ENCODE data around the gene IL1A. TPM values are rescaled to one million over a fixed set of nuclear protein-coding genes. Genes with fewer than 3 reads are reported as not detected.

The IL1A gene
- total and polyA plus RNA-seq, 9 of the 15 experiments (the other 6 are each of a cell fraction or from before 2014, with no cell fraction given) = 0.03 to 0.27 (median 0.14) TPM; not detected in 2

DNA sequence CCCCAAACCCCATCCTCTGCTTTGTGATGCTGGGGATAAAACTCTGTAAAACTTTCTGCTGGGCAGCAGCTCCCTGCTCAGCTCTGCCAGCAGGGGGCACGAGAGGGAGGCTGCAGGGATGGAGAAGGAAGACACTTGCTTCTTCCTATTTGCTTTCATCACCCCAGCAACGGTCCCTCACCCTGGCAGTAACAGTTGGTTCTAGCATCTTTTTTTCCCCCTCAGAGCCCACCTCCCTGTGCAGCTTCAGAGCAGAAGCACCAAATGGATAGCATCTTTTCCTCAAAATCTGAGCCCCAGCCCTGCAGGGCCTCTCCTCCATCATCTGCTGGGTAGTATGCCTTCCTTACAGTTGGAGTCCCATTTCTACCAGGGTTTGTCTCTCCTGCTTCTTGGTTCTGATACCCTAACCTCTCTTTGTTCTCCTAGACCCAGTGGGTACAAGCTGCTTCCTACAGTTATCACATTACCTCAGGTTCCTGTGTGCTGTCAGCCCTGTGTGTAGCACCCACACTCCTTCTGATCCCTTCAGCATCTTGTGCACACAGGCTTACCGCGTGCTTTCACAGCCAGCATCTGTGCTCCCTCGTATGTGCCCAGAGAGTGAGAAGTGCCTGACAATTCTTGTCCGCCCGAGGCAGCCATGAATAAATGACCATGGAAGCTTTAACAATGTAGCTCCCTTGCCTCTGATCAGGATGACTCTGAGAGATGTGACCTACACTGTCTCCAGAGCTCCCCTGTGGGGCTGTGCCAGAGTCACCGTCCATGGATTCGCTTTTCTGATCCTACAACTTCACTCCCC, 34.3 kb downstream of the IL1A start:
- Histone ChIP-seq H3K4me2 (ENCODE audit: insufficient read depth, low read length) (no peak overlapping the region), H3K79me2 (ENCODE audit: control insufficient read depth, insufficient read depth, low read length) (peaks cover 9% of the 10 kb centered on the region; the same call in 2 of the 3 replicates), H3K9ac (ENCODE audit: insufficient read depth in 1 of 2, low read depth in 2 of 2, low read length in 2 of 2) (no peak overlapping the region), H3K4me3 (no peak overlapping the region), H3K4me1 (replicated peaks in 1 of 2; ENCODE audit: control insufficient read depth in 2 of 2, insufficient read depth in 2 of 2, low read length in 2 of 2) (no peaks in the 10 kb centered on the region; a peak in 1 of 5 replicates), H3K27me3 (ENCODE audit: control insufficient read depth in 2 of 2, insufficient read depth in 2 of 2, low read length in 2 of 2) (no peaks in the 10 kb centered on the region), H4K20me1 (replicated peaks; ENCODE audit: control insufficient read depth, insufficient read depth, low read length) (no peaks in the 10 kb centered on the region), H2AFZ (ENCODE audit: low read depth, low read length) (no peak overlapping the region), H3K9me1 (ENCODE audit: control insufficient read depth, insufficient read depth, low read length) (no peaks in the 10 kb centered on the region), H3K9me3 (replicated peaks; ENCODE audit: control insufficient read depth, insufficient read depth, low read depth, low read length) (peaks cover 2% of the 10 kb centered on the region; the same call in 1 of the 2 replicates), H3K27ac (ENCODE audit: extremely low read depth, low read depth, low read length) (no peak overlapping the region), H3K36me3 (ENCODE audit: control insufficient read depth, insufficient read depth, low read length) (peaks cover 80% of the 10 kb centered on the region)
- POLR2A ChIA-PET = interaction anchor here (0.6 to 2.6 kb wide), 11 partner anchors 11 to 209 kb away, joined by 3 to 13 read pairs (median 3); partner anchors contain the start of gene IL1B
- ATAC-seq (peak; percentile 93), DNase-seq (ENCODE audit: extremely low read depth in 1 of 4, low spot score in 3 of 4) (peak; percentile 63 to 82 (median 74)), FAIRE-seq (peak; percentile 89)
- intact Hi-C loops (cut with micrococcal nuclease) (loop anchor here (1.0 to 5.0 kb wide), 4 partner anchors 82 to 191 kb away; no protein-coding TSS in a partner anchor), in situ Hi-C loops (cut with MboI) (loop anchor here (5.0 kb wide), 1 partner anchor 127 kb away; no protein-coding TSS in a partner anchor)
- WGBS (ENCODE audit: insufficient coverage, low coverage, missing lambda C conversion rate) = 69% methylated on average over 9 of the region's 9 CpGs
- BruUV-seq (replicated peaks) = no TSS peak
- CTCF ChIA-PET (ENCODE audit: low intra/inter-chr PET ratio) = interaction anchor here (1.0 to 4.4 kb wide), 5 partner anchors 26 to 209 kb away, joined by 3 to 46 read pairs (median 9); no protein-coding TSS in a partner anchor
- TF ChIP-seq FOXJ2 (tag; IDR thresholded peaks at IDR 0.05) (peak; percentile 87), KDM5B (IDR thresholded peaks at IDR 0.05; ENCODE audit: insufficient replicate concordance, low read depth, low read length) (no peak), JUND (IDR thresholded peaks at IDR 0.05; ENCODE audit: borderline replicate concordance, low read depth, low read length) (no peak), JUND (tag; IDR thresholded peaks at IDR 0.05; ENCODE audit: borderline replicate concordance, low read depth, low read length) (peak; percentile 25; the same call in 1 of the 3 replicates), ATF7 (IDR thresholded peaks at IDR 0.05) (no peak), CC2D1A (IDR thresholded peaks at IDR 0.05) (0 out of 2 replicates have a peak, but pooled peaks have one; percentile 44), ARID2 (IDR thresholded peaks at IDR 0.05) (peak; percentile 61; the same call in 1 of the 2 replicates), TEAD2 (tag; IDR thresholded peaks at IDR 0.05) (no peak)
- TF ChIP-seq, protein P1, sequence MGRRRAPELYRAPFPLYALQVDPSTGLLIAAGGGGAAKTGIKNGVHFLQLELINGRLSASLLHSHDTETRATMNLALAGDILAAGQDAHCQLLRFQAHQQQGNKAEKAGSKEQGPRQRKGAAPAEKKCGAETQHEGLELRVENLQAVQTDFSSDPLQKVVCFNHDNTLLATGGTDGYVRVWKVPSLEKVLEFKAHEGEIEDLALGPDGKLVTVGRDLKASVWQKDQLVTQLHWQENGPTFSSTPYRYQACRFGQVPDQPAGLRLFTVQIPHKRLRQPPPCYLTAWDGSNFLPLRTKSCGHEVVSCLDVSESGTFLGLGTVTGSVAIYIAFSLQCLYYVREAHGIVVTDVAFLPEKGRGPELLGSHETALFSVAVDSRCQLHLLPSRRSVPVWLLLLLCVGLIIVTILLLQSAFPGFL (CRISPR knock-in tag; IDR thresholded peaks at IDR 0.05) = no peak
- TF ChIP-seq, protein P2, sequence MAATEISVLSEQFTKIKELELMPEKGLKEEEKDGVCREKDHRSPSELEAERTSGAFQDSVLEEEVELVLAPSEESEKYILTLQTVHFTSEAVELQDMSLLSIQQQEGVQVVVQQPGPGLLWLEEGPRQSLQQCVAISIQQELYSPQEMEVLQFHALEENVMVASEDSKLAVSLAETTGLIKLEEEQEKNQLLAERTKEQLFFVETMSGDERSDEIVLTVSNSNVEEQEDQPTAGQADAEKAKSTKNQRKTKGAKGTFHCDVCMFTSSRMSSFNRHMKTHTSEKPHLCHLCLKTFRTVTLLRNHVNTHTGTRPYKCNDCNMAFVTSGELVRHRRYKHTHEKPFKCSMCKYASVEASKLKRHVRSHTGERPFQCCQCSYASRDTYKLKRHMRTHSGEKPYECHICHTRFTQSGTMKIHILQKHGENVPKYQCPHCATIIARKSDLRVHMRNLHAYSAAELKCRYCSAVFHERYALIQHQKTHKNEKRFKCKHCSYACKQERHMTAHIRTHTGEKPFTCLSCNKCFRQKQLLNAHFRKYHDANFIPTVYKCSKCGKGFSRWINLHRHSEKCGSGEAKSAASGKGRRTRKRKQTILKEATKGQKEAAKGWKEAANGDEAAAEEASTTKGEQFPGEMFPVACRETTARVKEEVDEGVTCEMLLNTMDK (IDR thresholded peaks at IDR 0.05; ENCODE audit: borderline replicate concordance, insufficient read depth, low read depth, low read length, poor library complexity, severe bottlenecking) = peak; percentile 50
- TF ChIP-seq, protein P3, sequence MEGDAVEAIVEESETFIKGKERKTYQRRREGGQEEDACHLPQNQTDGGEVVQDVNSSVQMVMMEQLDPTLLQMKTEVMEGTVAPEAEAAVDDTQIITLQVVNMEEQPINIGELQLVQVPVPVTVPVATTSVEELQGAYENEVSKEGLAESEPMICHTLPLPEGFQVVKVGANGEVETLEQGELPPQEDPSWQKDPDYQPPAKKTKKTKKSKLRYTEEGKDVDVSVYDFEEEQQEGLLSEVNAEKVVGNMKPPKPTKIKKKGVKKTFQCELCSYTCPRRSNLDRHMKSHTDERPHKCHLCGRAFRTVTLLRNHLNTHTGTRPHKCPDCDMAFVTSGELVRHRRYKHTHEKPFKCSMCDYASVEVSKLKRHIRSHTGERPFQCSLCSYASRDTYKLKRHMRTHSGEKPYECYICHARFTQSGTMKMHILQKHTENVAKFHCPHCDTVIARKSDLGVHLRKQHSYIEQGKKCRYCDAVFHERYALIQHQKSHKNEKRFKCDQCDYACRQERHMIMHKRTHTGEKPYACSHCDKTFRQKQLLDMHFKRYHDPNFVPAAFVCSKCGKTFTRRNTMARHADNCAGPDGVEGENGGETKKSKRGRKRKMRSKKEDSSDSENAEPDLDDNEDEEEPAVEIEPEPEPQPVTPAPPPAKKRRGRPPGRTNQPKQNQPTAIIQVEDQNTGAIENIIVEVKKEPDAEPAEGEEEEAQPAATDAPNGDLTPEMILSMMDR (IDR thresholded peaks at IDR 0.05 in 2 of 3, conservative IDR thresholded peaks at IDR 0.05 in 1 of 3; ENCODE audit: insufficient read depth in 2 of 3, low read depth in 1 of 3, low read length in 3 of 3) = peak; percentile 92 to 93 (median 93)
- TF ChIP-seq, protein P4, sequence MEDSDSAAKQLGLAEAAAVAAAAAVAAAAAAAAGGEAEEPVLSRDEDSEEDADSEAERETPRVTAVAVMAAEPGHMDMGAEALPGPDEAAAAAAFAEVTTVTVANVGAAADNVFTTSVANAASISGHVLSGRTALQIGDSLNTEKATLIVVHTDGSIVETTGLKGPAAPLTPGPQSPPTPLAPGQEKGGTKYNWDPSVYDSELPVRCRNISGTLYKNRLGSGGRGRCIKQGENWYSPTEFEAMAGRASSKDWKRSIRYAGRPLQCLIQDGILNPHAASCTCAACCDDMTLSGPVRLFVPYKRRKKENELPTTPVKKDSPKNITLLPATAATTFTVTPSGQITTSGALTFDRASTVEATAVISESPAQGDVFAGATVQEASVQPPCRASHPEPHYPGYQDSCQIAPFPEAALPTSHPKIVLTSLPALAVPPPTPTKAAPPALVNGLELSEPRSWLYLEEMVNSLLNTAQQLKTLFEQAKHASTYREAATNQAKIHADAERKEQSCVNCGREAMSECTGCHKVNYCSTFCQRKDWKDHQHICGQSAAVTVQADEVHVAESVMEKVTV (CRISPR knock-in tag; IDR thresholded peaks at IDR 0.05) = peak; percentile 89

All from K562 (cell line).